ENCODE data around the gene UGGT2.
"Not testable (repeated sequence)": the region's sequence is repeated elsewhere in the genome, so short reads cannot be mapped to it uniquely, and the experiment has no call there.

The UGGT2 gene

DNA sequence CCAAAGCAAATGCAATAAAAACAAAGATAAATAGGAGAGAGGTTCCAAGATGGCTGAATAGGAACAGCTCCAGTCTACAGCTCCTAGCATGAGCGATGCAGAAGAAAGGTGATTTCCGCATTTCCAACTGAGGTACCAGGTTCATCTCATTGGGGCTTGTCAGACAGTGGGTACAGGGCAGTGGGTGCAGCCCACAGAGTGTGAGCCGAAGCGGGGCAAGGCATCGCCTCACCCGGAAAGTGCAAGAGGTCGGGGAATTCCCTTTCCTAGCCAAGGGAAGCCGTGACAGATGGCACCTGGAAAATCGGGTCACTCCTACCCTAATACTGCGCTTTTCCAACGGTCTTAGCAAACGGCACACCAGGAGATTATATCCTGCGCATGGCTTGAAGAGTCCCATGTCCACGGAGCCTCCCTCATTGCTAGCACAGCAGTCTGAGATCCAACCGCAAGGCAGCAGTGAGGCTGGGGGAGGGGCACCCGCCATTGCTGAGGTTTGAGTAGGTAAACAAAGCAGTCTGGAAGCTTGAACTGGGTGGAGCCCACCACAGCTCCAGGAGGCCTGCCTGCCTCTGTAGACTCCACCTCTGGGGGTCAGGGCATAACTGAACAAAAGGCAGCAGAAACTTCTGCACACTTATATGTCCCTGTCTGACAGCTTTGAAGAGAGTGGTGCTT is 6.6 kb downstream of the UGGT2 start:
- DNase-seq (ENCODE audit: low read depth), result not testable (repeated sequence)

DNA sequence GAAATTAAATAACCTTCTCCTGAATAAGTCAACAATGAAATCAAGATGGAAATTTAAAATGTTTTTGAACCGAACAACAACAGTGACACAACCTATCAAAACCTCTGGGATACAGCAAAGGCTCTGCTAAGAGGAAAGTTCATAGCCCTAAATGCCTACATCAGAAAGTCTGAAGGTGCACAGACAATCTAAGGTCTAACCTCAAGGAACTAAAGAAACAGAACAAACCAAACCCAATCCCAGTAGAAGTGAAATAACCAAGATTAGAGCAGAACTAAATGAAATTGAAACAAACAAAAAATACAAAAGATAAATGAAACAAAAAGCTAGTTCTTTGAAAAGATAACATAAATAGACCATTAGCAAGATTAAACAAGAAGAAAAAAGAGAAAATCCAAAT is 9.0 kb downstream of the UGGT2 start:
- DNase-seq (ENCODE audit: low read depth), result no peak

DNA sequence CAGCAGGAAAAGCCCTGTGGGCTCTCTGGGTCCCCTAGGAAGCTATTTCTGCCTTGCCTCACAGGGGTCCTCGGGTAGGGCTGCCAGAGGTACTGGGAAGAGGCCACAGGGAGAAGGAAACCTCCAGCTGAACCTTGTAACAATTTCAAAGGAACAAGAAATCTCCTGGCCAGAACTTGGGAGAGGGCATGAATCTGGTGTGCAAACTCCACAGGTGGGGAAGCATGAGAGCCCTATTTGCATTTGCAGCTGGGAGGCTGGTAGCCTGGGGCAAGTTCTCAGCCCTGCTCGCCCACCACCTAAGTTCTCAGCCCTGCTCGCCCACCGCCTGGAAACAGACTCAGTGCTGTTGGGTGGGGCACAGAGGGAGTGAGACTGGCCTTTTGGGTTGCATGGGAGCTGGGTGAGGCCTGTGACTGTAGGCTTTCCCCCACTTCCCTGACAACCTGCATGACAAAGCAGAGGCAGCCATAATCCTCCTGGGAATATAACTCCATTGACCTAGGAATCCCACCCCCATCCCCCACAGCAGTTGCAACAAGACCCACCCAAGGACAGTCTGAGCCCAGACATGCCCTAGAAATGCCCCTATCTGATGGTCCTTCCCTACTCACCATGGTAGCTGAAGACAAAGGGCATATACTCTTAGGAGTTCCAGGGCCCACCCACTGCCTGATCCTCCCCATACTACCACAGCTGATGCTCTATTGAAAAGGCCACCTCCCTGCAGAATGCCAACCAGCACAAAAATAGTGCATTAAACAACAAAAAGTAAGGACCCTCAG is 11.7 kb downstream of the UGGT2 start:
- DNase-seq (ENCODE audit: low read depth), result no peak

DNA sequence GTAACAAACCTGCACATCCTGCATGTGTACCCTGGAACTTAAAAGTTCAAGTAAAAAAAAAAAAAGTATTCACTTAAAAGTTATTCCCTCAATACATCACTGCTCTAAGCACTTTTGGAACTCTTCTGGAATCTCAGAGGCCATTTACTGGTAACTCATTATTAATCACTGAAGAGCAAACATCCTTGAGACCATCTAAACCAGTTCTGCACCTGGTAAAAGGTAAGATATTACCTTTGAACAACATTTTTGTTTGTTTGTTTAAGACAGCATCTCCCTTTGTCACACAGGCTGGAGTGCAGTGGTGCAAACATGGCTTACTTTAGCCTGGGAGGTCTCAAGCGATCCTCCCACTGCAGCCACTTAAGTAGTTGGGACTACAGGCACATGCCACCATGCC is 16.7 kb downstream of the UGGT2 start:
- DNase-seq (ENCODE audit: low read depth), result no peak

DNA sequence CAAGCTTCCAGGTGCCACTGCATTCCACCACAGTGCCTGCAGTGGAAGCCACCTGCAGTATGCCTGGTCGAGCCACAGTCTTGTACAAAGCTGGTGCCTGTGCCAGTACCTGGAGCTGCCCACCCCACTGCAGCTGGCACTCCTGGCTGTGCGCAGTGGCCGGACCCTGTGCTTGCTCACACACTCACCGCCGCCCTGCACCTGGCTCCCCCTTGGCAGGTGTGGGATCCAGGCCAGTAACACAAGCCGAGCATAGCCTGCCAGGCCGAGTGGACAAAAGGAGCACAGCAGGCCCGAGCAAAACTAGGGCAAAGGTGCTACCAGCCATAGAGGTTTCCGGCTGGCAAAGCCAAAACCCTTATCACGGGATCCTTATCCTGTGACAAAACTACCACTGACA is 18.5 kb downstream of the UGGT2 start:
- DNase-seq (ENCODE audit: low read depth), result no peak

DNA sequence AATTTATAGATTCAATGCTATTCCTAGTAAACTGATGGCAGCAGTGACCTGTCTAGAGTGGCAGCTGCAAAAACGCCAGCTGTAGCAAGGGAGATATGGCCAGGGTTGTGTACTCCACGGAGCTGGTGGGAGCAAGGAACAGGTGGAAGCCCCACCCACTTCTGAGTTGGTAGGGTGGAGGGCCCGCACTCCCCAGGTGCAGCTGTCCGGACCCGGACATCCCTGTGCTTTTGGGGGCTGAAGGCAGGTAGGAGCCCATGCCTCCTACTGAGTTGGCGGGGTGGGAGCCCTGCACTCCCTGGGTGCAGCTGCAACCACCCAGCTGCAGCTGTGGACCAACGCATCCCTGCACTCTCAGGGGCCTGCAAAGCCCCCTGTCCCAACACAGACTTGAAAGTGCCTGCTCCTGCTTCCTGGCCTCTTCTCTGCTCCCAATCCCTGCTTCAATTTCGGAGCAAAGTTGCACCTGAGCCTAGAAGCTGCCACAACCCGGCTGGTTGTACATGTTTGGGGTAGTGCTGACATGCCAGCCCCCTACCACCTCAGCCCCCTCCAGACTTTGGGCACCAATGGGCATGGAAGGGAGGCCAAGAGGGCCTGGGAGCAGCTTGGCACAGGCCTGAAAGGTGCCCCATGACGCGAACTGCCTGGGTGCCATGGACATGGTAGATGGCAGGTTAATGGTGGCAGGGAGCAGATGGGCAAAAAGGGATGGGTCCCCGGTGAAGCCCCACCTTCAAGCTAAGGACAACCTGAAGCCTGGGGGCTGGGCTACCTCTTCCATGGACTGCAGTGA is 19.8 kb downstream of the UGGT2 start:
- no peak for DNase-seq (ENCODE audit: low read depth)

DNA sequence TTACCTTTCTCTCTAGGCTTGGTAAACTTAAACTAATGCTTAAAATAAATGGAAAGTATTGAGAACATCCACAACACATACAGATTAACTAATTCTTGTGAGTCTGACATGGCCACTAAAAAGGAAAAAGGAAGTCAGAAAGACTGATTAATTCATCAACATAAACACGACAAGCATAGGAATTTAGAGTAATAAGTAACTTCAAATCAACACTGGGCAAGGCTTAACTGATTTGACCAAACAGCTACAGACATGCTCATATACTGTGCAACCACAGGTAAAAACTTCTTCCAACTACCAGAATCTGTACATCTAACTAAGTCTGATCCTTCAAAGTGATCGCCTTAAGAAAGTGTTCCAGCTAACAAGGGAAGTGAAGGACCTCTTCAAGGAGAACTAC is 20.5 kb downstream of the UGGT2 start:
- no peak for DNase-seq (ENCODE audit: low read depth)

- no peak for DNase-seq (ENCODE audit: low read depth)
Observed at GRCh38 chr13:96029002-96029401, 24.2 kb downstream of the UGGT2 start.

- DNase-seq (ENCODE audit: low read depth), result no peak
Observed at GRCh38 chr13:96027496-96027895, 25.7 kb downstream of the UGGT2 start.

- DNase-seq (ENCODE audit: low read depth), result no peak
Observed at GRCh38 chr13:96025283-96025682, 27.9 kb downstream of the UGGT2 start.

- DNase-seq (ENCODE audit: low read depth), result no peak
Observed at GRCh38 chr13:96020931-96021330, 32.3 kb downstream of the UGGT2 start.

GRCh38 chr13:96020155-96020575 is 33.0 kb downstream of the UGGT2 start:
- peak; percentile 71 for DNase-seq (ENCODE audit: low read depth)

GRCh38 chr13:96018135-96018534 is 35.1 kb downstream of the UGGT2 start:
- no peak for DNase-seq (ENCODE audit: low read depth)

- peak; percentile 71 for DNase-seq (ENCODE audit: low read depth)
Observed at GRCh38 chr13:96011291-96011872, 41.8 kb downstream of the UGGT2 start.

GRCh38 chr13:96003304-96003703 is 49.9 kb downstream of the UGGT2 start:
- peak; percentile 20 for DNase-seq (ENCODE audit: low read depth)

DNA sequence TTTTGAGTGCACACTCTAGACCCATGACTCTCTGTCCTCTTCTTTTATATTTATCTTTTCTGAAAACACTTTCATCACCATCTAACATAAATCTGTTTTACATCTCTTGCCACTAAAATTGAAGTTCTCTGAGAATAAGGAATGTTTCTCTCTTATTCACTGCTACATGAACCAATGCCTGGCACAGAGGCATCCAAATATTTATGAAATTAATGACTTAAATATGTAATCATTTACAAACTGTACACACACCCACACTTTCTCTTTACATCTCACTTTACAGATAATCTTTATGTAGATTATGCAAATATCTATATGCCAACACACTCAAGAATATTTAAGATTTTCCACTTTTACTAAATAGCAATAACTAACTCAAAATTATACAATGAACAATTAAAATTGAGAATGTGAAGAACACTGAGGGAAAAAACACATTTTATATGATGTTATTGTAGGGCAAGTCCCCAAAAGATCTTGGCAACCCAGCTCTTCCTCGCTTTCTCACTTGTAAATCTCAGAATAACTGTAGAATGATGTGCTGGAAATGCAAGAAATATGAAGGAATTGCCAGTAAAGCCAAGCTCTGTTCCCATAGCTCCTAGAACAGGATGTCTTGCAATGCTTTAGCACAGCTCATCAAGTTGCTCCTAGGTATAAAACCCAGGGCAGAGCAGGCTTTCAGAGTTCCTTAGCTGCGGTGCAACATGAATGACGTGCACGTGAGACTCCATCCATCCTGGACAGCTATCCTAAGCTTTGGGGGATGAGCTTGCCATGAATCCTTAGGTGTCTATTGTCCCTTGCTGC is 50.7 kb downstream of the UGGT2 start:
- DNase-seq (ENCODE audit: low read depth), result no peak

DNA sequence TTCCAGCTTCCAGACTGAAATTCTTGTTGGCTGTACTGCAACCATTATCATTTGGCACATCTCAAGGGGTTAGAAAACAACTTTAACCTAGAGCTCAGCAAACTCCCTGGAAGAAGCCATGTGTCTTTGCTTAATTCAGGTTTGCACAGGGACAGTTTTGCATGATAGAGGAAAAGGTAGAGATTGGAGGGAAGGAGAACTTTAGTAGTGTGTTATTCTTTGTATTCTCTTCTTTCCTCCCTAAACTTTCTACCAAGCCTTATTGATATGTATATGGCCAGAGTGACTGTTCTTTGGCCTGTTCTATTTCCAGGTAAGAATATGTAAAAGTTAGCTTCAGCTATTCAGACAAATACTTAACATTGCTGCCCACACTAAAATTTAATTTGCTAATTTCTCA is 53.1 kb downstream of the UGGT2 start:
- no peak for DNase-seq (ENCODE audit: low read depth)

DNA sequence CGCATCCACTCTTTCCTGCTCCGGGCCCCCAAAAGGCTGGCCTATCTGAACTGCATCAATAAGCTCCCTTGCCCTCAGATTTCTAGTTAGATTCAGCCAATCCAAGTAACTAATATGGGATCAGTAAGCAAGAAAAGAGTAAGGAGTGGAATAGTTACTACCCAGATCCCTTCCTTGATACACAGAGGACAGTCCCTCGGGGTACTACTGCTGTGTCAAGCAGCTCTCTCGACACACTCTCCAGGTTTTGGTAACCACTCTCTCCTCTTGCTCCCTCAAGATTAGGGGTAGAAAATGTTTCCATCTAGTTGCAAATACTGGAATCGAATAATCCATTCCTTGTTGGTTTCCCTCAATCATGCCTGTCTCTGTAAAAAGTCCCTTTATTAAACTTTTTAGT is 65.4 kb downstream of the UGGT2 start:
- no peak for DNase-seq (ENCODE audit: low read depth)

GRCh38 chr13:95982144-95982543 is 71.1 kb downstream of the UGGT2 start:
- DNase-seq (ENCODE audit: low read depth), result no peak

- not testable (repeated sequence) for DNase-seq (ENCODE audit: low read depth)
Observed at GRCh38 chr13:95972651-95973050, 80.5 kb downstream of the UGGT2 start.

DNA sequence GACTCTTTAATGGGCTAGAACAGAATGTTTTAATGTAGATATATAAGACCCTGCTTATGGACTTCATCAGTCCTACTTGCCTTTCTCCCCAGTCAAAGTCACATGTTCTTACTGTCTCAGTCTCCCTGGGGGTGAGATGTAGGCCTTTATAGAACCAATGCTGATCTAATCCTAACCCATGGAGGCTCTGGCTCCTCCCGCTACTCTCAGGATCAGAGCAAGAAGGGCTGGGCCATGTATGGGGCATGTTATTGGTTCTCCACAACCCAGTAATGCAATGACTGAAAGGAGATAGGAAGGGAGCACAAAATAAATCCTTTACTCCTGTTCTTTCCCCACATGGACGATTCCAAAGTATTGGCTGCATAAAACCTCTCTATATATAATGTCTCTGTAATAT is 82.3 kb downstream of the UGGT2 start:
- DNase-seq (ENCODE audit: low read depth), result no peak

DNA sequence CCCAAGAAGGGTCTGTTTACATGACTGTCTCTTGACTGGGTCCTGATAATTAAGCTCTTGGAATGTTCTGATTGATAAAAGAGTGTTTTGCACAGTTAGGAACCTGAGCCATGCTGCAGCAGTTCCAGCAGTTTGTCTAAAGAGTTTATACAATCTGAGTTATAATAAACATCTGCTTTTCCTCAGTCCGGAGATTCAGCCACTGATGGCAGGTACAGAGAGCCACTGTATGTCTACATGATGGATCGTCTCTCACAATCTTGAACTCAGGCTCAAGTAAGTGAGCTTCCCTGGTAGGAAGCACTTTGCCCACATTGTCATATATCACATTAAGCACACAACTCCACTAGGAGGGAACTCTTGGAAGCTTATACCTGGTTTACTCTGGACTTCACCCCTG is 84.3 kb downstream of the UGGT2 start:
- peak; percentile 86 for DNase-seq (ENCODE audit: low read depth)
